VCaP (cell line): Measurements from ENCODE around the gene EGFR.
A peak's percentile ranks its signal among the peaks of the same experiment; 100 is the strongest.

Experiments used
- H3K27ac ChIP-seq: fragments of 450-650 bp; 2 replicates; pipeline ENCODE4 v1.5.1; 2017
- TF ChIP-seq, protein P1 (sequence below): fragments of 450-650 bp; conservative IDR thresholded peaks from 2 replicates; pipeline ENCODE4 v1.5.1; 2017; ENCODE audit warnings: mild to moderate bottlenecking, moderate library complexity

Gene EGFR

GRCh38 chr7:55127135-55127551, 108.3 kb downstream of the EGFR start:
- peak overlapping the region; percentile 55; the same call in 1 of the 2 replicates for H3K27ac ChIP-seq
- TF ChIP-seq, protein P1, sequence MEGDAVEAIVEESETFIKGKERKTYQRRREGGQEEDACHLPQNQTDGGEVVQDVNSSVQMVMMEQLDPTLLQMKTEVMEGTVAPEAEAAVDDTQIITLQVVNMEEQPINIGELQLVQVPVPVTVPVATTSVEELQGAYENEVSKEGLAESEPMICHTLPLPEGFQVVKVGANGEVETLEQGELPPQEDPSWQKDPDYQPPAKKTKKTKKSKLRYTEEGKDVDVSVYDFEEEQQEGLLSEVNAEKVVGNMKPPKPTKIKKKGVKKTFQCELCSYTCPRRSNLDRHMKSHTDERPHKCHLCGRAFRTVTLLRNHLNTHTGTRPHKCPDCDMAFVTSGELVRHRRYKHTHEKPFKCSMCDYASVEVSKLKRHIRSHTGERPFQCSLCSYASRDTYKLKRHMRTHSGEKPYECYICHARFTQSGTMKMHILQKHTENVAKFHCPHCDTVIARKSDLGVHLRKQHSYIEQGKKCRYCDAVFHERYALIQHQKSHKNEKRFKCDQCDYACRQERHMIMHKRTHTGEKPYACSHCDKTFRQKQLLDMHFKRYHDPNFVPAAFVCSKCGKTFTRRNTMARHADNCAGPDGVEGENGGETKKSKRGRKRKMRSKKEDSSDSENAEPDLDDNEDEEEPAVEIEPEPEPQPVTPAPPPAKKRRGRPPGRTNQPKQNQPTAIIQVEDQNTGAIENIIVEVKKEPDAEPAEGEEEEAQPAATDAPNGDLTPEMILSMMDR: no peak

- TF ChIP-seq, protein P1: no peak
- H3K27ac ChIP-seq: peak overlapping the region; percentile 55
Measured at GRCh38 chr7:55127622-55128081, 108.8 kb downstream of the EGFR start.

GRCh38 chr7:55128693-55129394, 110.0 kb downstream of the EGFR start:
- H3K27ac ChIP-seq: no peak overlapping the region
- TF ChIP-seq, protein P1: no peak

GRCh38 chr7:55129541-55130394, 111.0 kb downstream of the EGFR start:
- TF ChIP-seq, protein P1: no peak
- no peak overlapping the region for H3K27ac ChIP-seq

DNA sequence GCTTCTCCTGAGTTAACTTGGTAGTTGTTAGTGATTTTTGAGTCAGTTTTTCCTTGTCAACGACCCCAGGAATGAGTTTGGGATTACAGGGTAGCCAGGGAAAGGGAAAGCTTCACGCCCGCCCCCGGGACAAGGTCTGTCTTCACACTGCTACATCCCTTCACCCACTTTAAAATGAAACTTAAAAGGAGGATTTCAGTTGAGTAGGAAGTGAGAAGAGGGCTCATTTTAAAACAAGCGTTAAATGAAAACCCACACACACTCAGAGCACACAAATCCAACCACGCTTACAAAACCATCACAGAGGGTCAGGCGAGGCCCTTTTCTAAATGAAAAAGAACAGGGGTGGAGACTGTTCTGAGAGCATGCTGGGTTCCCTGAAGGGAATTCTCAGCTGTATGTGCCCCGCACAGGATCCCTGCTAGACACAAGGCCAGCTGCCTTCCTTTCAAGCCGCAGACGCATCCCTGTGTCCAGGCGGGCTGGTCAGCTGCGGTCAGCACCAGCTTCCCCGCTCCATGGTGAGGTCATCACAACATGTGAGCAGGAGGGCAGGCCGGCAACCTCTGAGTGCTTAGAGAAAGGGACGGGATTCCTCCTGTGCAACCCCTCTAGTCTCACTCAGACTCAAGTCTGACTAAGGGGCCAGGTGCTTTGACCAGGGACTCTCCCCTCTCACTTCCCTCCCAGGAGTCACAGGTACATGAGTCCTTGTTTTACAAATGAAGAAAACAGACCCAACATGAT, 111.8 kb downstream of the EGFR start:
- TF ChIP-seq, protein P1: no peak
- H3K27ac ChIP-seq: no peak overlapping the region

- TF ChIP-seq, protein P1: no peak
- no peak overlapping the region for H3K27ac ChIP-seq
Measured at GRCh38 chr7:55131142-55131929, 112.5 kb downstream of the EGFR start.
